PC-3 (cell line): ENCODE results near the gene HDAC9.

Experiments used
- CTCF ChIP-seq: fragments of 300-600 bp; sonication (generic); conservative IDR thresholded peaks from 2 replicates; pipeline ENCODE4 v1.5.1; 2017; ENCODE audit warnings: antibody characterized with exemption, low read depth, mild to moderate bottlenecking, low read length
- EZH2 ChIP-seq: fragments of 300-600 bp; sonication (generic); IDR thresholded peaks from one replicate; pipeline ENCODE4 v1.6.1; 2017; ENCODE audit warnings: antibody characterized with exemption, mild to moderate bottlenecking, low read length; ENCODE audit not compliant: unreplicated experiment
- EZH2phosphoT487 ChIP-seq: fragments of 300-600 bp; sonication (generic); IDR thresholded peaks from 2 replicates; pipeline ENCODE4 v1.6.1; 2018; ENCODE audit warnings: mild to moderate bottlenecking, antibody characterized with exemption, low read length, borderline replicate concordance

DNA sequence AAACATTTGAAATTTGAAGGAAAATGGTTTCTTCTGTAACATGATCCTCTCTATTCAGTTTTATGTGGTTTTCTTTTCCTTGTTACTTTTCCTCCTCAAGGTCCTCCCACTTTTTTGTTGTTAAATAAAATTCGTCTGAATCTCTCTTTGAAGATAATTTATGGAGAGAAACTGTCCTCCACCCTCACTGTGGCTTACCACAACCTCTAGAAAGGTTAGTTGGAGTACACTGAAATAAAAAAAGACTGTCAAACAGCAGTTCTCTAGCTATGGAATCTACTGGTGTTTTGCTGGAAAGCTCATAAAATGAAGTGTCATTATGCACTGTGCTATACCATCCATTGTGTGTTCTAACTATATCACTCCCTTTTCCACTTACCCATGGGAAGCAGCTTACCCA is 189.4 kb downstream of the HDAC9 start:
- TF ChIP-seq EZH2phosphoT487 (no peak), CTCF (no peak), EZH2 (no peak)
